ENCODE results near the gene CLCN2. TPM values are rescaled to one million over a fixed set of nuclear protein-coding genes. Genes with fewer than 3 reads are reported as not detected.

CLCN2 gene
- 4.2 to 6.1 TPM (median 5.8 TPM) in 5 replicates for total RNA-seq (2022; extraction: Qiagen RNA extraction)

DNA sequence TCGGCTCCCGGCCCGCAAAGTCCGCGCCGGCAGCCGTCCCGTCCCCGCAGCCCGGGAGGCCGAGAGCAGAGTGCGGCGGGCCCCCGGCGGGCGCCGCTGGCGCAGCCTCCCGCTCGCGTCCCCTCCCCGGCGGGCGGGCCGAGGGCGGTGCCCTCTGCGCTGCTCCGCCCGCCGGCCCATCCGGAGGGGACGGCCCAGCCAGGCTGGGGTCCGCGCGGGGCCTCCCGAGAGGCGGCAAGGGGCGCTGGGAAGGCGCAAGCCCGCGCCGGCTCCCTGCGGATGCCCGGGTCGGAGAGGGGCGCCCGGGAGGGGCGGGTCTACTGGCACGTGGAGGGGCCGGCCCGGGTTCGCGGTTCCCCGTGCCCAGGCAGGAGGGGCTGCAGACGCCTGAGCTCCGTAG, at the start of gene CLCN2, which contains the start of gene POLR2H:
Gene CLCN2, minus strand, starts transcription at position 74 of the 400 bp plus-strand sequence. CDS start 126 bp downstream, outside the sequence.
Gene POLR2H, plus strand, starts transcription at position 179 of the 400 bp plus-strand sequence. CDS start 1,783 bp downstream, outside the sequence.

GRCh38 chr3:184379358-184380184, 18.2 kb upstream of the CLCN2 start, which contains the start of gene CHRD:
TSS of gene CHRD (plus strand) at chr3:184380054. CDS start at chr3:184380319, 265 bp downstream.

GRCh38 chr3:184377882-184378445, 16.6 kb upstream of the CLCN2 start, which contains the start of gene THPO:
TSS of gene THPO (minus strand) at chr3:184378207. CDS start at chr3:184376259, 1,948 bp downstream.

DNA sequence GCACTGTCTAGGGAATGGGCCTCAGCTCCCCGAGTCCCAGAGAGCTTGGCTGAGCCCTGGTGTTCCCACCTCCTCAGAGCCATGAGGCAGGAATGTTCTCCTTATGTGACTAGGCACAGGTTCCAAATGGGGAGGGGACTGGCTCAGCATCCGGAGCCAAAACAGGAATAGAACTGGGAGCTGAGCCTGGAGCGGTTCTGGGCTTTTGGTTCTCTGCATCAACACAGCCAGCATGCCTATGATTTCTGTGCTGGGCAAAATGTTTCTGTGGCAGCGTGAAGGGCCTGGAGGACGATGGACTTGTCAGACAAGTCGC, 24.0 kb downstream of the CLCN2 start, which contains the start of gene FAM131A:
Gene FAM131A, plus strand, starts transcription at position 202 of the 316 bp plus-strand sequence. Its CDS starts 31 bp downstream, at position 233.

DNA sequence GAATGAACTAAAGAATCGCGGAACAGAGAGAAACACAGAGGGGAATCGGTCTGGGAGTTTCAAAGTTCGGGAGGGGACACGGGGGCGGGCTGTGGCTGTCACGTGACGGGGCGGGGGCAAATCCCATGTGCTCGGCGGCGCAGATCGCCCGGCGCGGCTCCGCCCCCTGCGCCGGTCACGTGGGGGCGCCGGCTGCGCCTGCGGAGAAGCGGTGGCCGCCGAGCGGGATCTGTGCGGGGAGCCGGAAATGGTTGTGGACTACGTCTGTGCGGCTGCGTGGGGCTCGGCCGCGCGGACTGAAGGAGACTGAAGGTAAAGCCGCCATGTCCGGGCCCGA, 47.1 kb downstream of the CLCN2 start, which contains the start of gene EIF4G1:
Gene EIF4G1, plus strand, starts transcription at position 244 of the 337 bp plus-strand sequence. CDS start 1,191 bp downstream, outside the sequence.

GRCh38 chr3:184298759-184299487, 62.5 kb downstream of the CLCN2 start, which contains the start of gene PSMD2:
TSS of gene PSMD2 (plus strand) at chr3:184299241. CDS start at chr3:184299267, 26 bp downstream.

Other genes starting within 250 kb of the CLCN2 start
- 29.6 to 30.9 TPM (median 30.0 TPM) in 5 replicates for gene EIF2B5, start 226.2 kb downstream of the CLCN2 start, total RNA-seq (2022; extraction: Qiagen RNA extraction)
- gene DVL3, start 206.2 kb downstream of the CLCN2 start, total RNA-seq (2022; extraction: Qiagen RNA extraction), result 17.8 to 28.6 TPM (median 27.7 TPM) in 5 replicates
- gene AP2M1, start 186.8 kb downstream of the CLCN2 start, total RNA-seq (2022; extraction: Qiagen RNA extraction), result 307 to 325 TPM (median 321 TPM) in 5 replicates
- gene ABCF3, start 175.4 kb downstream of the CLCN2 start, total RNA-seq (2022; extraction: Qiagen RNA extraction), result 30.4 to 38.0 TPM (median 36.0 TPM) in 5 replicates
- 0.40 to 0.73 TPM (median 0.55 TPM) in 5 replicates for gene VWA5B2, start 132.0 kb downstream of the CLCN2 start, total RNA-seq (2022; extraction: Qiagen RNA extraction)
- gene ALG3, start 112.6 kb downstream of the CLCN2 start, total RNA-seq (2022; extraction: Qiagen RNA extraction), result 59.2 to 88.0 TPM (median 77.6 TPM) in 5 replicates
- gene EEF1AKMT4, start 111.9 kb downstream of the CLCN2 start, total RNA-seq (2022; extraction: Qiagen RNA extraction), result 9.9 to 14.1 TPM (median 12.6 TPM) in 5 replicates
- gene CAMK2N2, start 100.1 kb downstream of the CLCN2 start, total RNA-seq (2022; extraction: Qiagen RNA extraction), result 0.87 to 1.4 TPM (median 1.3 TPM) in 5 replicates
- not detected in 5 replicates for gene ECE2, start 85.6 kb downstream of the CLCN2 start, total RNA-seq (2022; extraction: Qiagen RNA extraction)
- gene PSMD2, start 62.4 kb downstream of the CLCN2 start, total RNA-seq (2022; extraction: Qiagen RNA extraction), result 303 to 385 TPM (median 316 TPM) in 5 replicates
- gene EIF4G1, start 47.0 kb downstream of the CLCN2 start, total RNA-seq (2022; extraction: Qiagen RNA extraction), result 247 to 263 TPM (median 260 TPM) in 5 replicates
- 7.0 to 12.5 TPM (median 10.7 TPM) in 5 replicates for gene FAM131A, start 24.0 kb downstream of the CLCN2 start, total RNA-seq (2022; extraction: Qiagen RNA extraction)
- 69.1 to 84.0 TPM (median 75.7 TPM) in 5 replicates for gene POLR2H, start 105 bp upstream of the CLCN2 start, total RNA-seq (2022; extraction: Qiagen RNA extraction)
- 0.06 to 0.07 TPM in 2 of 5 replicates, not detected in the others for gene THPO, start 16.6 kb upstream of the CLCN2 start, total RNA-seq (2022; extraction: Qiagen RNA extraction)
- gene CHRD, start 18.4 kb upstream of the CLCN2 start, total RNA-seq (2022; extraction: Qiagen RNA extraction), result 0.13 to 0.48 TPM (median 0.16 TPM) in 5 replicates
- gene EPHB3, start 200.2 kb upstream of the CLCN2 start, total RNA-seq (2022; extraction: Qiagen RNA extraction), result 0.29 to 0.50 TPM (median 0.30 TPM) in 5 replicates